Bronchial epithelial cell (primary cell): ENCODE results near the gene OR2T33. TPM values are rescaled to one million over a fixed set of nuclear protein-coding genes. Genes with fewer than 3 reads are reported as not detected.
"Not testable (repeated sequence)": the region's sequence is repeated elsewhere in the genome, so short reads cannot be mapped to it uniquely, and the experiment has no call there.

Experiments used
- DNase-seq: peaks from one replicate; pipeline ENCODE4 v3.0.0-alpha.2; 2010; ENCODE audit warnings: low read depth
- FAIRE-seq: peaks from 2 replicates; lab custom pipeline; 2011; peaks lifted over from hg19 to GRCh38; lab: Jason Lieb, UNC
- H3K27me3 ChIP-seq: 2 replicates; pipeline ENCODE4 v1.5.1; 2011; ENCODE audit warnings: low read length; ENCODE audit not compliant: control insufficient read depth, insufficient read depth
- H3K36me3 ChIP-seq: 2 replicates; pipeline ENCODE4 v1.5.1; 2011; ENCODE audit warnings: low read length; ENCODE audit not compliant: control insufficient read depth, insufficient read depth
- H3K4me3 ChIP-seq: 2 replicates; pipeline ENCODE4 v1.5.1; 2011; ENCODE audit warnings: mild to moderate bottlenecking, low read depth, low read length, control low read depth
- CTCF ChIP-seq: IDR thresholded peaks from 2 replicates; pipeline ENCODE4 v1.5.1; 2011; ENCODE audit warnings: mild to moderate bottlenecking, moderate library complexity, low read length, control low read depth, inconsistent platforms; ENCODE audit not compliant: insufficient read depth, severe bottlenecking
- total RNA-seq: library from RNA; depleted of rRNA; stranded (reverse); fragments of >200 nt; gene quantifications from 2 replicates; pipeline ENCODE4 v1.2.1, GENCODE V29; 2014

Gene OR2T33
- not detected in 2 replicates for total RNA-seq

GRCh38 chr1:248277876-248278275 lies at the start of gene OR2T33:
Gene OR2T33, minus strand, starts transcription at chr1:248277976. Its CDS starts 4,162 bp downstream, at chr1:248273814.
- H3K36me3 ChIP-seq, result no peaks in the 10 kb centered on the region
- TF ChIP-seq CTCF, result no peak
- FAIRE-seq (no peak), DNase-seq (no peak)
- H3K4me3 ChIP-seq, result no peak within 1 kb of the TSS
- no peaks in the 10 kb centered on the region for H3K27me3 ChIP-seq

- FAIRE-seq (no peak), DNase-seq (no peak)
- H3K27me3 ChIP-seq, result no peaks in the 10 kb centered on the region
- TF ChIP-seq CTCF, result no peak
- no peak within 1 kb of the TSS for H3K4me3 ChIP-seq
- no peaks in the 10 kb centered on the region for H3K36me3 ChIP-seq
Measured at GRCh38 chr1:248324468-248324867, 46.7 kb upstream of the OR2T33 start, which contains the start of gene OR2M7. Gene OR2M7, minus strand, starts transcription at chr1:248324568. Its CDS starts 0 bp downstream, at chr1:248324568.

GRCh38 chr1:248316796-248317195 lies 39.0 kb upstream of the OR2T33 start:
- DNase-seq, result no peak
- H3K27me3 ChIP-seq, result no peaks in the 10 kb centered on the region
- H3K4me3 ChIP-seq, result no peak overlapping the region
- TF ChIP-seq CTCF, result no peak
- no peaks in the 10 kb centered on the region for H3K36me3 ChIP-seq
- no peak for FAIRE-seq

GRCh38 chr1:248306740-248307139 lies 29.0 kb upstream of the OR2T33 start:
- FAIRE-seq, H3K27me3 ChIP-seq, H3K36me3 ChIP-seq, DNase-seq, H3K4me3 ChIP-seq: not testable (repeated sequence)

GRCh38 chr1:248306103-248306502 lies 28.3 kb upstream of the OR2T33 start:
- FAIRE-seq (no peak), DNase-seq (no peak)
- Histone ChIP-seq H3K27me3 (no peaks in the 10 kb centered on the region), H3K36me3 (no peaks in the 10 kb centered on the region), H3K4me3 (no peak overlapping the region)
- TF ChIP-seq CTCF, result no peak

- not testable (repeated sequence) for H3K27me3 ChIP-seq, H3K36me3 ChIP-seq, DNase-seq, H3K4me3 ChIP-seq
- FAIRE-seq, result peak; percentile 28
Measured at GRCh38 chr1:248305672-248306071, 27.9 kb upstream of the OR2T33 start.

GRCh38 chr1:248303324-248303723 lies 25.5 kb upstream of the OR2T33 start, which contains the start of gene OR2T12:
Gene OR2T12, minus strand, starts transcription at chr1:248303424. Its CDS starts 7,846 bp downstream, at chr1:248295578.
- H3K4me3 ChIP-seq, result no peak within 1 kb of the TSS
- no peak for TF ChIP-seq CTCF
- no peak for FAIRE-seq

More at GRCh38 chr1:248303324-248303723, 25.5 kb upstream of the OR2T33 start, which contains the start of gene OR2T12:
- Histone ChIP-seq H3K36me3 (no peaks in the 10 kb centered on the region), H3K27me3 (no peaks in the 10 kb centered on the region)
- no peak for DNase-seq
